ENCODE measurements around the gene WDPCP.

DNA sequence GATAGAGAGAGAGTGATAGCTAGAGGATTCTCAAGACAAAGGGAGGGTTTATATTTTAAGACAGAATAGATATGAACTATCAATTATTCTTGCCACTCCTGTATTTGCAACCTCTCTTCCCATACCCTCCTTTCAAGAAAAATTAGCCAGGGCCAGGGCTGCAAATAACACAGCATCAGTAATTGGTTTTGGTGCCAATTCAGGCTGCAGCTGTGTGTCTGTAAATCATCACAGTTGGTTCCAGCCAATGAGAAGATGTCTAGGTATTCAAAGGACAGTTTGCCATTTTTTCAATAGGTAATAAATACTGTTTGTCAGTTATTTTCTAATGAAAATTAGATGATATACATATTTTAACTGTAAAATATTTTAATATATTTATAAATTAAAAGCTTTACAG, 73.5 kb downstream of the WDPCP start:
- TF ChIP-seq, protein P1, sequence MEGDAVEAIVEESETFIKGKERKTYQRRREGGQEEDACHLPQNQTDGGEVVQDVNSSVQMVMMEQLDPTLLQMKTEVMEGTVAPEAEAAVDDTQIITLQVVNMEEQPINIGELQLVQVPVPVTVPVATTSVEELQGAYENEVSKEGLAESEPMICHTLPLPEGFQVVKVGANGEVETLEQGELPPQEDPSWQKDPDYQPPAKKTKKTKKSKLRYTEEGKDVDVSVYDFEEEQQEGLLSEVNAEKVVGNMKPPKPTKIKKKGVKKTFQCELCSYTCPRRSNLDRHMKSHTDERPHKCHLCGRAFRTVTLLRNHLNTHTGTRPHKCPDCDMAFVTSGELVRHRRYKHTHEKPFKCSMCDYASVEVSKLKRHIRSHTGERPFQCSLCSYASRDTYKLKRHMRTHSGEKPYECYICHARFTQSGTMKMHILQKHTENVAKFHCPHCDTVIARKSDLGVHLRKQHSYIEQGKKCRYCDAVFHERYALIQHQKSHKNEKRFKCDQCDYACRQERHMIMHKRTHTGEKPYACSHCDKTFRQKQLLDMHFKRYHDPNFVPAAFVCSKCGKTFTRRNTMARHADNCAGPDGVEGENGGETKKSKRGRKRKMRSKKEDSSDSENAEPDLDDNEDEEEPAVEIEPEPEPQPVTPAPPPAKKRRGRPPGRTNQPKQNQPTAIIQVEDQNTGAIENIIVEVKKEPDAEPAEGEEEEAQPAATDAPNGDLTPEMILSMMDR (IDR thresholded peaks at IDR 0.05): no peak
- TF ChIP-seq EP300 (IDR thresholded peaks at IDR 0.05) (no peak), POLR2A (IDR thresholded peaks at IDR 0.05) (no peak)

Measured in gastroesophageal sphincter (tissue), 3 donors.